AG10803 (cell line): Measurements from ENCODE around the gene NYNRIN.
"Not testable (repeated sequence)": the region's sequence is repeated elsewhere in the genome, so short reads cannot be mapped to it uniquely, and the experiment has no call there.

Experiments
- DNase-seq: peaks from one replicate; pipeline ENCODE4 v3.0.0; 2010; ENCODE audit warnings: low read depth
- H3K4me3 ChIP-seq: 2 replicates; pipeline ENCODE4 v1.5.1; 2011; ENCODE audit warnings: mild to moderate bottlenecking, low read length, control low read depth
- TF ChIP-seq, protein P1 (sequence below): conservative IDR thresholded peaks from 2 replicates; pipeline ENCODE4 v1.5.1; 2011; ENCODE audit warnings: mild to moderate bottlenecking, low read length, control low read depth, inconsistent platforms

Gene NYNRIN

DNA sequence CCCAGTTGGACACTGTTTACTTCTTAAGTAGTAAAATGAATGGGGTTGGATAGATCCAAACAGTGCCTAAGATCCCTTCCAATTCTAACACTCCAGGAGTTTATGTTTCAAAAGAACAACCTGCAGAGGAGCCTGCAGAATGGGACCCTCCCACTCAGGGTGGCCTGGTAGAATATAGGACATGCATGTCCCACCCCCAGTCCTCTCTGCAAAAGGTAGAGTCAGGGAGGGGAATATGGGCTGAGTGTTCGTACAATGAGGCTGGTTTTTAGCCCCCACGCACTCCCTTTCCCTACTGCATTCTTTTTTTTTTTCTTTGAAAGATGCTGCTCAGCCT, 11.8 kb upstream of the NYNRIN start:
- no peak overlapping the region for H3K4me3 ChIP-seq

DNA sequence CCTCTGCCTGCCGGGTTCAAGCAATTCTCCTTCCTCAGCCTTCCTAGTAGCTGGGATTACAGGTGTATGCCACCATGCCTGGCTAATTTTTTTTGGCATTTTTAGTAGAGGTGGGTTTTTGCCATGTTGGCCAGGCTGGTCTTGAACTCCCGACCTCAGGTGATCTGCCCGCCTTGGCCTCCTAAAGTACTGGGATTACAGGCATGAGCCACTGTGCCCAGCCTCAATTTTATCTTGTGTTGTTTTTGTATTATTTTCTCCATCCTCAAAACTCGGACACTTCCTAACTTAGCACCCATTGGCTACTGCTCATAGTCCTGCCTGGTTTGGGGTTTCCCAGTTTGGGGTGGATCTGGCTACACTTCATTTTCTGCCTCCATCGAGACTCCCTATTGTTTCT, 11.2 kb upstream of the NYNRIN start:
- DNase-seq, H3K4me3 ChIP-seq: not testable (repeated sequence)

More for the DNA sequence above, 11.8 kb upstream of the NYNRIN start:
- TF ChIP-seq, protein P1, sequence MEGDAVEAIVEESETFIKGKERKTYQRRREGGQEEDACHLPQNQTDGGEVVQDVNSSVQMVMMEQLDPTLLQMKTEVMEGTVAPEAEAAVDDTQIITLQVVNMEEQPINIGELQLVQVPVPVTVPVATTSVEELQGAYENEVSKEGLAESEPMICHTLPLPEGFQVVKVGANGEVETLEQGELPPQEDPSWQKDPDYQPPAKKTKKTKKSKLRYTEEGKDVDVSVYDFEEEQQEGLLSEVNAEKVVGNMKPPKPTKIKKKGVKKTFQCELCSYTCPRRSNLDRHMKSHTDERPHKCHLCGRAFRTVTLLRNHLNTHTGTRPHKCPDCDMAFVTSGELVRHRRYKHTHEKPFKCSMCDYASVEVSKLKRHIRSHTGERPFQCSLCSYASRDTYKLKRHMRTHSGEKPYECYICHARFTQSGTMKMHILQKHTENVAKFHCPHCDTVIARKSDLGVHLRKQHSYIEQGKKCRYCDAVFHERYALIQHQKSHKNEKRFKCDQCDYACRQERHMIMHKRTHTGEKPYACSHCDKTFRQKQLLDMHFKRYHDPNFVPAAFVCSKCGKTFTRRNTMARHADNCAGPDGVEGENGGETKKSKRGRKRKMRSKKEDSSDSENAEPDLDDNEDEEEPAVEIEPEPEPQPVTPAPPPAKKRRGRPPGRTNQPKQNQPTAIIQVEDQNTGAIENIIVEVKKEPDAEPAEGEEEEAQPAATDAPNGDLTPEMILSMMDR = no peak
- DNase-seq = no peak

DNA sequence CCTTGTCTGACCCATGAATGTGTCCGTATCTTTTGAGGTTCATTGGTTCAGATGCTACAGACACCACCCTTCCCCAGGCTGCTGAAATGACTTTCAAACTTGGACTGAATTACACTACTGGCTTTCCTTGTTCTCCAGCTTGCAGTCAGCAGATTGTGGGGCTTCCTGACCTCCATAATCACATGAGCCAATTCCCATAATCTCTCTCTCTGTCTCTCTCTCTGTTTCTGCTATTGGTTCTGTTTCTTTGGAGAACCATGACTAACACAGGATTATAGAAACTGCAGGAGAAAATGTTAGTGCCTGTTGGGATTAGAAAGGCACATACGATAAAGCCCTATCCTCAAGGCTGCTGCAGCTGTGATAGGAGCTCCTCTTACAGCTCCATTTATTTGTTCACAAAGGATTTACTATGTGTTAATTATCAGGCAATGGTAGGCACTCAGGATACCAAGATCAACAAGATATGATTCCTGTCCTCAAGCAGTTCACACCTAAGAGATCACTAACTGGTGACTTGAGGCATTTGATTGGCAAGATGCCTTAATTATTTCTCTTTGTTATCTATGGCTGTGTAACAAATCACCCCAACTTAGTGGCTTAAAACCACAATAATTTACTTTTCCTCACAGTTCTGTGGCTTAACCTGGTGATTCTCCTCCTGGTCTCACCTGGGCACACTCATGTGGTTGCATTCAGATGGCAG, 10.2 kb upstream of the NYNRIN start:
- TF ChIP-seq, protein P1 = no peak
- no peak for DNase-seq
- no peak overlapping the region for H3K4me3 ChIP-seq

DNA sequence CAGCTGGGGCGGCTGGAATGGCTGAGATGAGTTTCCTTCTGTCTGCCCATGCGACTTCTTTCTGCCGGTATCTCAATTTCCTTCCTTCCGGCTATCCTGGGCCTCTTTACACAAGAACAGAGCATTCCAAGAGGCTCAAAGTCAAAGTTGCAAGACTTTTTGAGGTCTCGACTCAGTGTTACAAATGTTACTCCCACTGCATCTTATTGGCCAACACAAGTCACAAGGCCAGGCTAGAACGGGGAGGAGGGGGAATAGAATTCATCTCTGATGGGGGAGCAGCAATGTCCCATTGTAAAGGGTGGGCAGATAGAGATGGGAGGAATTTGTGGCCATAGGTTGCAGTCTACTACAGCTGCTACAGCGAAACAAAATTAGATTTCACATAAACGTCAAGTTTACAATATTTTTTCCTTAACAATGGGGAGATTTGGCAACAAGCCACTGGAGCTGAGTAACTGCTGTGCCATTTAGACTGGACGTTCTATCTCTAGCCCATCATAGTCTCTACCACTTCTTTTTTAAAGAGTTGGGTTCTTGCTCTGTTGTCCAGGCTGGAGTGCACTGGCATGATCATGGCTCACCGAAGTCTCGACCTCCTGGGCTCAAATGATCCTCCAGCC, 9.5 kb upstream of the NYNRIN start:
- TF ChIP-seq, protein P1 = no peak
- H3K4me3 ChIP-seq = no peak overlapping the region
- no peak for DNase-seq

DNA sequence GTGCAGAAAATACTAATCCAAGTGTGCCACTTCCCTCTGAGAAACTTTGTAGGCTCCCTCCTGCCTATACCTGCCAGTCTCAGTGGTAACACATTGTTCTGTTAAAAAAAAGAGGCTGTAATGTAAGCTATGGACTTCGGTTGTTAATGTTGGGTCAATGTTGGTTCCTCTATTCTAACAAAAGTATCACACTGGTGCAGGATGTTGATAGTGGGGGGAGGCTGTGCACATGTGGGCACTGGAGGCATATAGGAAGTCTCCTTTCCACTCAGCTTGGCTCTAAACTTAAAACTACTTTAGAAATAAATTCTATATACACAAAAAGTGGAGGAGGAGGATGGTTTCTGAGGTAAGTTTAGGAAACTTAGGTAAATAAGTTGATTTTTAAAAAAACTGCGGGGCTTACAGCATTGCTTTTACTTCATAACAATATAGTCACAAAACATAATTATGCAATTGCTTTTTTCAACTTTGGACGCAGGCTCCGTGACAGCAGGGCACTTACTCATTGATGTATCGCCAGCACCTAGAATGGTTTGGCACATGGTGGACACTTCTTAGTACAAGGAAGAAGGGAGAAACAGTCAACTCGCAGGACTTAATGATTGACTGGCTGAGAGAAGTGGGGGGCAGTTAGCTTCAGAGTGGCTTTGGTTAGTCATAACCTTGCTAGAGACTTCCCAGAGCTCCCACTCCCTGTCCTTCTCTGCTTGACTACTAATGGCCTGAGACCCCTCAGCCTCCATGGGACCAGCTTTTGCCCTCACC, 7.9 kb upstream of the NYNRIN start:
- no peak for DNase-seq
- H3K4me3 ChIP-seq = no peak overlapping the region
- TF ChIP-seq, protein P1 = no peak

DNA sequence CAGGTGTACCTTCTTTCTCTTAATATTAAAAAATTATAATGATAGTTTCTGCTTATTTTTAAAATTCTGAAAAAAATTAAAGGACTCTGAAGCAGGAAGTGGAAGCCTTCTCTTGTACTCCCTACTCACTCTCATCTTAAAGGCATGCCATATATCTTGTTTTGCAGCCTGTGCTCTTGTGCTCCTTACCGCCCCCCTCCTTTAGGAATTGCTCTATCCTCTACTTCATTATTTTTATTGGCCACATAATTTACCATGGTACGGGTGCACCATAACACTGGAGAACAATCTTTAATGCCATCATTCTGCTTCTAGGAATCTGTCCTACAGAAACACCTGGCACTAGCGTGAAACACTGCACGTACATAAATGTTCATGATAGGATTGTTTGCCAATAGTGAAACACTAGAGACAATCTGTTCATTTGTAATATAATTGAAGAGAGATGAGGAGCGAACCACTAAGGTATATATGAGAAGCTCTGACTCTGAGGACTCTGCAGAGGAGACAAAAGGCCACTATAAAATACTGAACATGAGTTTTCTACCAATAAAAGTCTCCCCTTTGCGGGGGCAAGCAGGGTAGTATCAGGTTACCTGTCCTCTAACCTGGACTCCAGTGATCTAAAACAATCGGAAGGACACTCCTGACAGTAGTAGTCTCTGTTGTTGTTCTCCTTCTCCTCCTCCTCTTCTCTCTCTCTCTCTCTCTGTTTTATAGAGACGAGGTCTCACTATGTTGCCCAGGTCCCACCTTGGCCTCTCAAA, 6.3 kb upstream of the NYNRIN start:
- DNase-seq = peak; percentile 42
- TF ChIP-seq, protein P1 = peak; percentile 18; the same call in 1 of the 2 replicates
- no peak overlapping the region for H3K4me3 ChIP-seq

DNA sequence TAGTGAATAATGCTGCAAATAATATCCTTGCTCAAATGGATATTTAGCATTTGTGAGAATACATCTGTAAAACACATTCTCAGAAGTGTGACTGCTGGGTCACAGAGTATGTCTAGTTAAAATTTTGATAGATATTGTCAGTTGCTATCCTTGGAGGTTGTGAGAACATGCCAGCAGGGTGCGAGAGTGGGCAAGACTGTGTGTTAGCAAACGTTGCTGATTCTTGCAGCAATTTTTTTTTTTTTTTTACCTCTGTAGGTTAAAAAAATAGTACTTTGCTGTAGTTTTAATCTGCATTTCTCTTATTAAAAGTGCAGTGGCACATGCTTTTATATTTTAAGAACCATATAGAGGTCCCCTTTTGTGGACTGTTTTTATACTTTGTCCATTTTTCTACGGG, 4.5 kb upstream of the NYNRIN start:
- no peak overlapping the region for H3K4me3 ChIP-seq
- TF ChIP-seq, protein P1 = no peak
- DNase-seq = no peak
